Activated CD8-positive, alpha-beta T cell treated with anti-CD3 and anti-CD28 coated beads, Interleukin-2, amount 10 ng/mL, durations not matched to agents 7 days and 5 days (primary cell): ENCODE results near the gene EXD3. TPM values are rescaled to one million over a fixed set of nuclear protein-coding genes. Genes with fewer than 3 reads are reported as not detected.

Source experiments
- ATAC-seq: fragments of 150-1000 bp; cut with Tn5 transposase; one replicate; pipeline ENCODE4 v1.10.0; 2021; ENCODE audit warnings: moderate library complexity
- CTCF ChIA-PET: fragments of 350-600 bp; sonication (Branson Sonifier 250); formaldehyde crosslinking; loops from one replicate; lab custom pipeline; 2021; ENCODE audit warnings: antibody characterized with exemption; lab: Charles Lee
- POLR2A ChIA-PET: fragments of 350-600 bp; sonication (Branson Sonifier 250); formaldehyde crosslinking; loops from one replicate; lab custom pipeline; 2021; ENCODE audit warnings: antibody characterized with exemption; lab: Charles Lee
- DNase-seq: peaks from one replicate; pipeline ENCODE4 v3.0.0-alpha.2; 2020
- H3K27ac Mint-ChIP-seq: one replicate; pipeline ENCODE4 v1.8.0; 2021; ENCODE audit warnings: mild to moderate bottlenecking, mixed read lengths
- H3K27me3 Mint-ChIP-seq: one replicate; pipeline ENCODE4 v1.8.0; 2021; ENCODE audit warnings: low read depth, mixed read lengths
- H3K36me3 Mint-ChIP-seq: one replicate; pipeline ENCODE4 v1.8.0; 2021; ENCODE audit warnings: low read depth, mixed read lengths
- H3K4me1 Mint-ChIP-seq: one replicate; pipeline ENCODE4 v1.8.0; 2021; ENCODE audit warnings: low read depth, mixed read lengths
- H3K4me3 Mint-ChIP-seq: one replicate; pipeline ENCODE4 v1.8.0; 2021; ENCODE audit warnings: mild to moderate bottlenecking, mixed read lengths
- H3K9me3 Mint-ChIP-seq: one replicate; pipeline ENCODE4 v1.8.0; 2022; ENCODE audit warnings: mixed read lengths; ENCODE audit not compliant: insufficient read depth
- total RNA-seq, 2 experiments: library from RNA; stranded (reverse); gene quantifications; one replicate each; pipeline ENCODE4 v1.2.3, GENCODE V29; 2021

EXD3 gene
- total RNA-seq, 2 experiments from 2014 or later = 10.0 to 10.9 TPM

DNA sequence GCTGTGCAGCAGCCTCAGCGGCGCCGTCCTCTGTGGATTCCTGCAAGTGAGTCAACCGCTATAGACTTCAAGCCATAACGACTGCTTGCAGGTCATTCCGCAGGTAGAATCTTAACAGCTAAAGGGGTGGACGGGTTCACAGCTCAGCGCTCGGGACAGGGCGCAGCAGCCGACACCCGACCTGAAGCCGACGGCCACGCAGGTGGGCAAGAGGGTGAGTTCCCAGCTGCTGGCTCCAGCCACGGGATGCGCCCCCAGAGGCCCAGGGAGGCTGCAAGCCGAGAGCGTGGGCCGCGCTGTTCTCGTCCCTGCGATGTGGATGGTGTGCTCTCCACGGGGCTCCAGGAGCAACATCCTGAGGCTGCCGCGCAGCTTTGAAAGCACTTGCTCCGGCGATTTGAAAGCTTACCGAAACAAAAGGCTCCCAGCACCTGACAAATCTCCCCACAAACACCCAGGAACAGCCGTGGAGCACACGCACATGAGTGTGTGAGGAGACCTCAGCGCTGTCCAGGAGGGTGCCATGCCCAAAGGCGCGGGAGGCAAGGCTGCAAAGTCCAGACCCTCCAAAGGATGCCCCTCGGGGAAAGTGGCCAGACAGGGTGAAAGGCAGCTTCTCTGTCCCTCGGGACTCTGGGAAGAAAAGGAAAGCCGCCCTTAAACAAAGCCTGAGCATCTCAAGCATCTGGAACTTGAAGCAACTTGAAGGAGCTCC is 48.7 kb downstream of the EXD3 start:
- Mint-ChIP-seq H3K27me3 (no peaks in the 10 kb centered on the region), H3K4me3 (no peak overlapping the region), H3K4me1 (no peaks in the 10 kb centered on the region), H3K9me3 (no peaks in the 10 kb centered on the region), H3K36me3 (no peaks in the 10 kb centered on the region), H3K27ac (no peak overlapping the region)
- ATAC-seq = no peak
- ChIA-PET CTCF (no interaction called here), POLR2A (no interaction called here)
- no peak for DNase-seq

DNA sequence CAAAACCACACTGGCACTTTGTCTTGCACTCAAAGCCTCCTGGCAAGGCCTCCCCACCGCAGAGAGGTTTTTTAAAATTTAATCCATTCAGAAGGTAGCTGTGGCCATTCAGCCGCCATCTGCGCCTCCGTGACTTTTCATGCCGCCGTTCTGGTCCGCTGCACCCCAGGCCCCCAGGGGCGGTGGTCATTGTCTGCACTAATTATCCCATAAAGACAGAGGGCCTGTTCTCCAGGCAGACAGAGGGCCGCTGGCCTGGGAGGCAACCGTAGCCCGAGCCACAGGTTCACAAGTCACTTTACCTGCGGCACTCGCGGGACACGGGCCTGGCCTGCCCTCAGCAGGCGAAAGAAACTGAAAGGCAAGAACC is 49.4 kb downstream of the EXD3 start:
- Mint-ChIP-seq H3K4me1 (no peaks in the 10 kb centered on the region), H3K27ac (no peak overlapping the region), H3K9me3 (no peaks in the 10 kb centered on the region), H3K27me3 (no peaks in the 10 kb centered on the region), H3K36me3 (no peaks in the 10 kb centered on the region), H3K4me3 (no peak overlapping the region)
- ATAC-seq (no peak), DNase-seq (no peak)
- CTCF ChIA-PET = no interaction called here
- POLR2A ChIA-PET = no interaction called here

DNA sequence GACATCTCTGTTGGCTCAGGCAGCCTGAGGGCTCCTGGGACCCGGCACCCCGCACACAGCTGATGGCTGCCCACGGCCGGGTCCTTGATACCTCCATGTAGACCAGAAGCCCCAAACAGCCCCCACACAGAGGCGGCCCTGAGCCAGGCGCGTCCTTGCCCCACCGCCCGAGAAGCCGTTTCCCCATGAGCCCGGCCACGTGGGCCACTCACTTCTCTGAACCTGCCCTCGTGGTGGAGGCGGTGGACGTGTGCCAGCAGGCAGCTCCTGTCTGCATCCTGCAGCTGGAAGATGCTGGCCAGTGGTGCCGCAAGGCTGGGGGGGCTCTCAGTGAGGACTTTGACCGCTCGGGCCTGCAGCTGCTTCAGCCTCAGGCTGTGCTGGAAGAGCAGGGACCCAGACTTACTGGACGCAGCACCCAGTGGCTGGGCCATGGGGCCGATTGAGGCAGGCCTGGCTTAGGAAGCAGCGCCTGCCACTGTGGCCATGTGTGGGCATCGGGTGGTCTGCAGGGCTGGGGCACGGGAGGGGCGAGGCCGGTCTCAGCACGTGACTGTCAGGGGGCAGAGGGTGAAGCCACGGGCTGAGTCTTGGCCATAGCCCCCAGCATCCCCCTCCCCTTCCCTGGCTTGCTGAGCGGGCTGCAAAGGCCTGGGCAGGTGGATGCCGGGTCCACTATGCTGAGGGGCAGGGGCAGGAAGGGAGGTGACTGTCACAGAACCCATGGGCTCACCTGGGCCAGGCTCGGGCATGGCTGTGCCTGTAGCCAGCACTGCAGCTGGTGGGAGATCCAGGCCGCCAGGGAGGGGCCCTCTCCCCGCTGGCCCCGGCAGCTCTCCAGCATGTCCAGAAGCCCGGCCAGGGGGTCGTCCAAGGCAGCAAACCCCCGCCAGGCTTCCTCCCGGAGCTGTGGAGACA is 50.0 kb downstream of the EXD3 start:
- POLR2A ChIA-PET = no interaction called here
- no peak overlapping the region for H3K27ac Mint-ChIP-seq
- CTCF ChIA-PET = no interaction called here
- DNase-seq = no peak
- H3K4me1 Mint-ChIP-seq = no peaks in the 10 kb centered on the region
- no peaks in the 10 kb centered on the region for H3K27me3 Mint-ChIP-seq
- H3K4me3 Mint-ChIP-seq = no peak overlapping the region
- no peak for ATAC-seq
- no peaks in the 10 kb centered on the region for H3K36me3 Mint-ChIP-seq
- no peaks in the 10 kb centered on the region for H3K9me3 Mint-ChIP-seq

DNA sequence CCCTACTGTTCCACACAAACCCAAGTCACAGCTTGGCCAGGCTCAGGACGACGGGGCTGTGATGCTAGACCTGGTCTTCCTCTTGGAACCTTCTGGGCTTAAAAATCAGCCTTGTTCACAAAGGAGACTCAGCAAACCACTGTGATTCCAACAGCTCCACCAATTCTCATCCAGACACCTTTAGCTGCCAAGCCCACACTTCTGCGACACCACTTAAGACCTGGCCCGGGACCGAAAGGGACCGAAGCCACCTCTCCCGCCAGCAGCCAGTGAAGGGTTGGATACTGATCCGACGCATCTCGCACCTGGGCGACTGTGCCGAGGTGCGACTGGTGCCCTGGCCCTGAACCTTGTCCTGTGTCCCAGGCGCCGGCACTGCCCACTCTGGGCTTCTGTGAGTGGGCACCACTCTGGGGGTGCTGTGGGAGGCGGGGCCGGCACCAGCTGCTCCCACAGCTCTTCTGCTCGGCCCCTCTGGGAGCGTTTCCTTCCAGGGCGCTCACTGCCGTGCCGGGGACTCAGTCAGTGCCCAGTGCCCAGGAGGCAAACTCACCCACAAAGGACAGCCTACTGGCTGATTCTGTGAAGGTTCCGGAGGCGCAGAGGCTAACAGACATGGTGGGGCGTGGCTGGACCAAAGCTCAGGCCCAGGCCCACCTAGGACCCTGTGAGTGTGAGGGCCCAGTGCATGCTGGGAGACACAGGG is 50.9 kb downstream of the EXD3 start:
- no peaks in the 10 kb centered on the region for H3K36me3 Mint-ChIP-seq
- no peaks in the 10 kb centered on the region for H3K4me1 Mint-ChIP-seq
- ATAC-seq (no peak), DNase-seq (no peak)
- no peak overlapping the region for H3K27ac Mint-ChIP-seq
- POLR2A ChIA-PET = no interaction called here
- no peaks in the 10 kb centered on the region for H3K27me3 Mint-ChIP-seq
- no peaks in the 10 kb centered on the region for H3K9me3 Mint-ChIP-seq
- CTCF ChIA-PET = interaction anchor here (1.0 kb wide), 1 partner anchor 74 kb away, joined by 4 read pairs; no protein-coding TSS in a partner anchor
- no peak overlapping the region for H3K4me3 Mint-ChIP-seq

DNA sequence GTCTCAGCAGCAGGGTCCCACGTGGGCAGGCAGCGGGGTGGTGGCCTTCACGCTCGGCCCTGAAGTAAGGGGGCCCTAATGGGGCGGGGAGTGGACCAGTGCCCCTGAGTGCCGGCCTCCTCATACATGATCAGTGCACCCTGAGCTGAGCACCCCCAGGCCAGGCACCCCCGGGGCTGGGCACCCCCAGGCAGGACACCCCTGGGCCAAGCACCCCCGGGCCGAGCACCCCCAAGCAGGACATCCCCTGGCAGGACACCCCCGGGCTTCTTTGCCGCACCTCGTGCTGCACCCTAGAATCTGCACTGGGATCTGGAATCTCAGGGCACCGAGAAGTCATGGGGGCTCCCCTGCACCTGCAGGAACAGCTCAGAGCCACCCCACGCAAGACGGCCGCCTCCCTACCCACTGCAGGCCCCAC is 51.4 kb downstream of the EXD3 start:
- ATAC-seq (no peak), DNase-seq (no peak)
- no peaks in the 10 kb centered on the region for H3K36me3 Mint-ChIP-seq
- POLR2A ChIA-PET = no interaction called here
- H3K9me3 Mint-ChIP-seq = no peaks in the 10 kb centered on the region
- CTCF ChIA-PET = interaction anchor here (1.0 kb wide), 1 partner anchor 75 kb away, joined by 4 read pairs; no protein-coding TSS in a partner anchor
- H3K4me1 Mint-ChIP-seq = no peaks in the 10 kb centered on the region
- no peaks in the 10 kb centered on the region for H3K27me3 Mint-ChIP-seq
- no peak overlapping the region for H3K4me3 Mint-ChIP-seq
- no peak overlapping the region for H3K27ac Mint-ChIP-seq

DNA sequence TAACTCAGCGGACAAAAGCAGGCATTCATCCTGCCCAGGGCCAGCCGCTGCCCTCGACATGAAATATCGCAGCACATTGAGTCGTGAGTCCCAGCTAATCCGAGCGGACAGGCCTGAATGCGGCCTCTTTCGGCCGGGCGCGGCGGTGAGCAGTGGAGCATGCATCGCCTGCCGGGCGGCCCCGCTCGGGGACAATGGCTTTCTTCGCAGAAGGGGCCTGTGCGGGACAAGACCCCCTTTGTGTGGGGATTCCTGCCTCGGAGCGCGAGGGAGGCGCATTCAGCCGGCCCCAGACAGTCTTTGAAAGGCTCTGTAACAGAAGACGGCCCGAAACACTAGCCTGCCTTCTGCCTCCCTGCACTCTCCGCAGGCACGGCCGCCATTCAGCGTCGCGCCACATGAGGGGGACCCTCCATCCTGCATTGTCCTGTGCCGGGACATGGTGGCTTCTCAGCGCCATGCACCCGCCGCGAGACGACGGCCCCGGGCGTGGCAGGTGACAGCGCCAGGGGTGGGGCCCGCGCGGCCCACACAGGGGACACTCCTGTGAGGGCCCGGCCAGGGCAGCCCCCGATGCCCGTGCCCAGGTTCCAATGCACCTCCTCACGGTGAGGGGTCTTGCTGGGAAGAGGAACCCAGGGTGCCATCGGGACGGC is 52.0 kb downstream of the EXD3 start:
- CTCF ChIA-PET = interaction anchor here (1.0 kb wide), 1 partner anchor 75 kb away, joined by 4 read pairs; no protein-coding TSS in a partner anchor
- DNase-seq = no peak
- H3K36me3 Mint-ChIP-seq = no peaks in the 10 kb centered on the region

DNA sequence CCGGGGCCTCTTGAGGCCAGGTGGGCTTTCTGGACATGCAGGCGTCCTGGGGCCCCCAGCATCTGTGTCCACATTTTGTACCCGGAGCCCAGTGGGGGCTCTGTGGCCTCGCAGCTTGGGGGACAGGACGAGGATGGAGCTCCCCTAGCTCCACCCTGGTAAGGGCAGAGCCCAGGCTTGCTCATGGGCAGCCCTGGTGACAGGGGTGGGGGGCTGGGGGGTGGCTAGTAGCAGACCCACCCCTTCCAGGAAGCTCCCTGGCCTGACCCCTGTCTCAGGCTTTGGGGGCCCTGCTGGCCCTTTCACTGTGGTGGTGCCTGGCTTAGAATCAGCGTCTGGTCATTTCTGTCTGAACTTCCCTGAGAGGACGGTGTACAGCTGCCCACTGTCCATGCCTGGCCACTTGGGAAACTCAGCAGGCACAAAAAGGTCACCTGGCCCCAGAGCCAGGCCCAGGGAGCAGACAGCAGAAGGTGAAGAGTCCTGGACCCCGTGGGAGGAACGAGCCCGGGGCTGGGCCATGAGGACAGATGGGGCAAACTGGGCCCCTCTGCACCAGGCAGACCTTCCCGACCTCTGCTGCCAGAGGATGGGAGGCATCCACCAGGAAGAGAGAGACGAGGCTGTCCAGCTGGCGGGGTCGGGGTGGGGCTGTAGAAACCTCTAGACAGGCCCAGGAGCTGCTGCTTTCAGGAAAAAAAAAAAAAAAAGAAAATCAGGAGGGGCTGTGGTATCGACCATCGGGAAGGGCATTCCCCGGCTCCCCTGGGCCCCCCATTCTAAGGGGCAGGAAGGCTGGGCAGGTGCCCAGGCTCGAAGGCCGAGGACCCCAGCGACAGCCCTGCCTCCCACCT is 52.8 kb downstream of the EXD3 start:
- POLR2A ChIA-PET = interaction anchor here (0.6 kb wide), 1 partner anchor 483 kb away, joined by 3 read pairs; no protein-coding TSS in a partner anchor
- no peak for DNase-seq
- CTCF ChIA-PET = no interaction called here
- no peaks in the 10 kb centered on the region for H3K9me3 Mint-ChIP-seq
- H3K4me3 Mint-ChIP-seq = no peak overlapping the region
- H3K27me3 Mint-ChIP-seq = no peaks in the 10 kb centered on the region
- H3K4me1 Mint-ChIP-seq = no peaks in the 10 kb centered on the region
- ATAC-seq = no peak
- no peaks in the 10 kb centered on the region for H3K36me3 Mint-ChIP-seq
- no peak overlapping the region for H3K27ac Mint-ChIP-seq

More for the DNA sequence above, 52.0 kb downstream of the EXD3 start:
- Mint-ChIP-seq H3K4me1 (no peaks in the 10 kb centered on the region), H3K27me3 (no peaks in the 10 kb centered on the region), H3K4me3 (no peak overlapping the region), H3K27ac (no peak overlapping the region), H3K9me3 (no peaks in the 10 kb centered on the region)
- ATAC-seq = no peak
- POLR2A ChIA-PET = no interaction called here

DNA sequence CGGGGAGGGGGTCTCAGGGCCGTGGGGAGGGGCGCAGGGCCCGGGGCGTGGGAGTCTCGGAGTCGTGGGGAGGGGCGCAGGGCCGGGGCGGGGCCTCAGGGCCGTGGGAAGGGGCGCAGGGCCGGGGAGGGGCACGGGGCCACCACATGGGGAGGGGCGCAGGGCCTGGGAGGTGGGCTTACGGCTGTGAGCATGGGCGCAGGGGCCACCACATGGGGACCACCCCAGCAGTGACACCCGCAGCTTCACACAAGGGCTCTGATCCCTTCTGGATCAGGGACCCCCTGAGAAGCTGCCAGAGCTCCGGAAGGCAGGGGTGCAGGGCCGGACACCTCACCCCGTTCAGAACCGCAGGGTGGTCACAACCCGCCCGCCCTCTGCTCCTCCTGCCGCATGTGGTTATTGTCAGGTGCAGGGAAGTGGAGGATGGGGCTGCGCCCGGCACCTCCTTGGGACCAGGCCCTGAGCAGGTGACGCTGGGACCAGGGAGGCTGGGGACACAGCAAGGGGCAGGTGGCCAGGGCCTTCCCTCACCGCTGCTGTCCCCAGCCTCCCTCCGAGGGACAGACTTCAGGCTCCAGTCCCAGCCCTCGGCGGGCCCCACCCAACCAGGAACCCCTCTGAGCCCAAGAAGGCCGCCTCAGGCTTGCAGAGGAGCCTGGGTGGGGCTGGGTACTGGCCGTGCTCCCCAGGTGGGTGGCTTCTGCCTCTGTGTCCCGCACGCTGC is 53.7 kb downstream of the EXD3 start:
- ChIA-PET POLR2A (no interaction called here), CTCF (no interaction called here)
- Mint-ChIP-seq H3K9me3 (no peaks in the 10 kb centered on the region), H3K36me3 (no peaks in the 10 kb centered on the region), H3K4me1 (no peaks in the 10 kb centered on the region), H3K27ac (no peak overlapping the region), H3K27me3 (no peaks in the 10 kb centered on the region), H3K4me3 (no peak overlapping the region)
- no peak for ATAC-seq
- DNase-seq = no peak

DNA sequence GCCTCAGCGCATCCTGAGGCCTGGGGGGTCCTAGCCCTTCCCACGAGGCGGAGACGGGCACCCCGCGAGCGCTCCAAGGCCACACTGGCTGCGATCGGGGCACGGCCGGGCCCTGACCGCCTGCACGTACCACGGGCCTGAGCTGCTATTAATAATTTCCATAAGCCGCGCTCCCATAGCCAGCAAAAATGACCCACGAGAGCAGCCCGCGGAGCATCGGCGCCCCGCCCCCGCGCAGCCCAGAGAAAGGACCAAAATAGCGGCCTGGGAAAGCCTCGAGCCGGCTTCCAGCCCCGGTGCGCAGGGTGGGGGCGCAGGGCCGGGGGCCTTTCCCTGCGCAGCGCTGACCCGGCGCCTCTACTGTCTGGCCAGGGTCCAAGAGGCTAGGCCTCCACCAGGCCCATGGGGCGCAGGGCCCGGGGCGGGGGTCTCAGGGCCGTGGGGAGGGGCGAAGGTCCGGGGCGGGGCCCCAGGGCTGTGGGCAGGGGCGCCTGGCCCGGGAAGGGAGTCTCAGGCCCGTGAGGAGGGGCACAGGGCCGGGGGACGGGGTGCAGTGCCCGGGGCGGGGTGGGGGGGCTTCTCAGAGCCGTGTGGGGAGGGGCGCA is 54.4 kb downstream of the EXD3 start:
- no peaks in the 10 kb centered on the region for H3K27me3 Mint-ChIP-seq
- H3K27ac Mint-ChIP-seq = no peak overlapping the region
- ChIA-PET POLR2A (no interaction called here), CTCF (no interaction called here)
- no peaks in the 10 kb centered on the region for H3K4me1 Mint-ChIP-seq
- H3K4me3 Mint-ChIP-seq = no peak overlapping the region
- no peaks in the 10 kb centered on the region for H3K36me3 Mint-ChIP-seq
- H3K9me3 Mint-ChIP-seq = no peaks in the 10 kb centered on the region
- ATAC-seq (no peak), DNase-seq (no peak)
